Raji (cell line): ENCODE measurements around the gene EXOC4.

Experiments used
- POLR2A ChIP-seq: IDR thresholded peaks from 2 replicates; pipeline ENCODE4 v1.6.1; 2011; ENCODE audit warnings: low read depth, low read length, control low read depth; ENCODE audit not compliant: insufficient read depth

Gene EXOC4

GRCh38 chr7:133345690-133346421 lies 93.0 kb downstream of the EXOC4 start:
- TF ChIP-seq POLR2A = no peak

GRCh38 chr7:133348250-133348649 lies 95.4 kb downstream of the EXOC4 start:
- no peak for TF ChIP-seq POLR2A

GRCh38 chr7:133349101-133349500 lies 96.2 kb downstream of the EXOC4 start:
- TF ChIP-seq POLR2A = no peak

- TF ChIP-seq POLR2A = no peak
Observed at GRCh38 chr7:133352430-133352829, 99.6 kb downstream of the EXOC4 start.

DNA sequence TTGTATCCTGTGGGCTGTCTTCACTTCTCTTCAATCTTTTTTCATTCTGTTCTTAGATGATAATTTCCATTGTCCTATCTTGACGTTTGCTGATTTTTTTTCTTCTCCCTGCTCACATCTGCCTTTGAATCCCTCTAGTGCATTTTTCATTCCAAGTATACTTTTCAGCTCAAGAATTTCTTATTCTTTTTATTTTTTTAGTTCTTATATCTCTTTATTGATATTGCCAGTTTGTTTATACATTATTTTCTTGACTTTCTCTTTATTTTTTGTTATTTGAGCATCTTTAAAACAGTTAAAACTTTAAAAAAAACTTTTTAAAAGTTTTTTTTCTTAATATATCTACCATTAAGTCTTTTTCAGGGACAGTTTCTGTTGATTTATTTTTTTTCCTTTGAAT lies 100.9 kb downstream of the EXOC4 start:
- no peak for TF ChIP-seq POLR2A

DNA sequence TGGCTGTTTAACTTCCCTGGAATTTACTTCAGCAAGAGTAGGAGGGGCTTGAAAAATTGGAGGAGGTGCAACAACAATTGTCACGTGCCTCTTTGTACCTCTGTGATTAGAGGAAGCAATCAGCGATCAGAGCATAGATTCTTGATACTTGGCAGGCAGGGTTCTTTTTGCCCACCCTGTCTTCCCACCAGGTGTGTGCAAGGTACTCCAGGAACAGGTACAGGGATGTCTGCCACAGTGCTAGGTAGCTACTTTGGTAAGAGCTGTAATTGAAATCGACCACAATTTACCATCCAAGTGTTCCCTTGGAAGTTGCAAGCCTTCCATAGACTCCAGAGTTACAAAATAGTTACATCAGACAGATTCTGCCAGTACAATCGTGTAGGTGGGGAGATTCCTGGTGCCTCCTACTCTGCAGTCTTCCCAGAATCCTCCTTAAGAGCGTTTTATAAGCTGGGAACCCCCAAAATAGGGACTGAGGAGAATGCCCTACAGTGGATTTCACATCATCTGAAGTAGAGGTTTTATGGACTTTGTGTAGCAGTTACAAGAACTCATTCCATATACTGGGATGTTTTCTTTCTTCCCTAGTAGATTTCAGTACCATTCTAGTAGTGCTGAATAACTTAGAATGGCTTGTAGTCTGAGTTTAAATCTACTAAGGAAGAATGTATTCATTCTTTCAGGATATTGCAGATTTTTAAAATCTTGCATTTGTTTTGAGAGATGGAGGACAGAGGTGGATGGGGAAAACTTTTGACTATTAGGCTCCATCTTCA lies 101.9 kb downstream of the EXOC4 start:
- TF ChIP-seq POLR2A = no peak

DNA sequence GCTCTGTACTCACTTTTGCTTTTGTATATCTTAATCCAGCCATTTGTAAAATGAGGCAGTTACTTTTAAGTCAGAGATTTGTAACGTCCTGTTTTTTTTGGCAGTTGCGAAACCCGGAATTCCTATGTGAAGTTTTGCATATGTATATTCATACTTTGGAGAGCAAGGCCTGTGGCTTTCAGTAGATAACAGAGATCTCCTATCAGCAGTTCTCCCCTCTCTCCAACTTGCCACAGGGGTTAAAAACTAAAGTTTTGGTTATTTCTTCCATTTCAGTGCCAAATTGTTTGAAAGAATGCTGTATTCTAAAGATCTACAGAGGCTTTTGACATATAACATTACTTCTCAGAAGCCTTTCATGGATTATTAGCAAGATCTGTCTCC lies 102.4 kb downstream of the EXOC4 start:
- TF ChIP-seq POLR2A = no peak

DNA sequence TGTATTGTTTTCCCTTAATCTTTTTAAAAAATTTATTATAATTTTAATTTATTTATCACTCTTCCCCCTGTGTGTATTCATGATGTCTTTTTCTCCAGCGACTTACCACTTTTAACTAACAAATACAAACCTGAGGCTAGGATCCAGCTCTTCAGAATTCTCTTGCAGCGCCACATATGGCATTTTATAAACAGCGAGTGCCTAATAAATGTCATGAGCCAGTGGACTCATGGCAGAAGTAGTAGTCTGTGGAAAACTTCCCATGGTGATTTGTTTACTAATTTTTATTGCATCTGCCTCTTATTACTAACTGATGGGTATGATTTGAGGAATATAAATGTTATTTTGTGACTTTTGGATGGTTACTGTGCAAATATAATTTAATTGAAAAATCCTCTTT lies 102.9 kb downstream of the EXOC4 start:
- no peak for TF ChIP-seq POLR2A

- no peak for TF ChIP-seq POLR2A
Observed at GRCh38 chr7:133358708-133359107, 105.8 kb downstream of the EXOC4 start.

- no peak for TF ChIP-seq POLR2A
Observed at GRCh38 chr7:133359449-133359848, 106.6 kb downstream of the EXOC4 start.

DNA sequence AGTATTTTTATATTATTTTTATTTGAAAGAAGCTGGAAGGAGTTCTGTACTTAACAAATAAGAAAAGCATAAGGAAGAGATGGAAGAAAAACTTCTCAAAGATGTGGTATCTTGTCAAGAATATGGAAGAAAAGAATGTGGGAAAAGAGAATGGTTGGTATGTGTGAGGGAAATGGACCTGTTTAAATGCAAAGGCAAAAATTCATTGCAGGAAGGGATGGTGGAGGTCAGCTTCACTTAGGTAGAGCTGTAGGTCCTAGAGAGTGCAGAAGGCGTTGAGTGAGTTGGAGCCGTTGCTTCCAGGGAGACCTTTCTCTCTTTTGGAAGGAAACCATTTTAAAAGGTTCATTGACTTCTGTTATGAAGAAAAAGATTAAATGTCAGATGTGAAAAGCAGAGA lies 107.3 kb downstream of the EXOC4 start:
- TF ChIP-seq POLR2A = no peak

GRCh38 chr7:133361806-133362205 lies 108.9 kb downstream of the EXOC4 start:
- no peak for TF ChIP-seq POLR2A

GRCh38 chr7:133364959-133365690 lies 112.2 kb downstream of the EXOC4 start:
- no peak for TF ChIP-seq POLR2A

- no peak for TF ChIP-seq POLR2A
Observed at GRCh38 chr7:133365917-133366316, 113.0 kb downstream of the EXOC4 start.

- TF ChIP-seq POLR2A = no peak
Observed at GRCh38 chr7:133367561-133367960, 114.7 kb downstream of the EXOC4 start.

- no peak for TF ChIP-seq POLR2A
Observed at GRCh38 chr7:133369130-133369529, 116.3 kb downstream of the EXOC4 start.
